Measurements from ENCODE around the gene TXLNG. TPM values are rescaled to one million over a fixed set of nuclear protein-coding genes. Genes with fewer than 3 reads are reported as not detected.

Gene TXLNG
- total and polyA plus RNA-seq, 2 of the 13 experiments (the other 11 are each of a cell fraction or from before 2014, with no cell fraction given): 13.1 to 15.5 TPM

- Histone ChIP-seq H3K27me3 (ENCODE audit: control insufficient read depth in 1 of 2, insufficient read depth in 2 of 2, low read length in 2 of 2) (no peaks in the 10 kb centered on the region; a peak in 1 of 5 replicates), H2AFZ (ENCODE audit: low read length) (no peak overlapping the region)
Observed at GRCh38 chrX:16873106-16873505, 86.8 kb downstream of the TXLNG start.

More at GRCh38 chrX:16873106-16873505, 86.8 kb downstream of the TXLNG start:
- intact Hi-C loops (cut with micrococcal nuclease; ENCODE audit: unreplicated experiment) (loop anchor here (5.0 kb wide), 1 partner anchor 46 kb away; no protein-coding TSS in a partner anchor), in situ Hi-C loops (cut with HindIII; ENCODE audit: extremely low pct_ligation_motif_present, low pct_unique_long_range_greater_than_20kb) (no loop called here)
- CTCF ChIA-PET (ENCODE audit: low intra/inter-chr PET ratio, low total read pairs): no interaction called here
- DNase-seq (ENCODE audit: low spot score) (no peak), FAIRE-seq (no peak), ATAC-seq (no peak)
- TF ChIP-seq TCF12 (IDR thresholded peaks at IDR 0.05) (no peak), TCF12 (CRISPR knock-in tag; IDR thresholded peaks at IDR 0.05) (no peak), NFIB (CRISPR knock-in tag; IDR thresholded peaks at IDR 0.05; ENCODE audit: borderline replicate concordance) (no peak), NR2C2 (CRISPR knock-in tag; IDR thresholded peaks at IDR 0.05; ENCODE audit: borderline replicate concordance) (no peak), ZNF205 (CRISPR knock-in tag; IDR thresholded peaks at IDR 0.05) (no peak), PRDM10 (CRISPR knock-in tag; IDR thresholded peaks at IDR 0.05; ENCODE audit: low read depth) (no peak), MIER3 (CRISPR knock-in tag; IDR thresholded peaks at IDR 0.05; ENCODE audit: borderline replicate concordance) (no peak), SP5 (CRISPR knock-in tag; IDR thresholded peaks at IDR 0.05; ENCODE audit: borderline replicate concordance, low read depth) (no peak), FOXO1 (CRISPR knock-in tag; IDR thresholded peaks at IDR 0.05) (no peak)
- POLR2A ChIA-PET: no interaction called here
- 92% methylated on average over 8 of the region's 8 CpGs for WGBS (ENCODE audit: low lambda C conversion rate)
- Histone ChIP-seq H3K79me2 (ENCODE audit: insufficient read depth, low read length) (peaks cover 13% of the 10 kb centered on the region), H3K4me3 (replicated peaks in 1 of 3; ENCODE audit: insufficient read depth in 1 of 3, low read depth in 2 of 3, low read length in 3 of 3) (no peak overlapping the region), H3K4me2 (ENCODE audit: low read depth, low read length) (no peak overlapping the region), H3K4me1 (ENCODE audit: insufficient read depth, low read length) (peaks cover 15% of the 10 kb centered on the region; the same call in 1 of the 2 replicates), H3K9me3 (ENCODE audit: low read length) (no peaks in the 10 kb centered on the region), H3K9ac (ENCODE audit: insufficient read depth, low read depth, low read length) (no peak overlapping the region), H3K27ac (ENCODE audit: extremely low read length, insufficient read depth, low read length) (no peak overlapping the region), H4K20me1 (ENCODE audit: insufficient read depth, low read length) (peaks cover 5% of the 10 kb centered on the region; the same call in 1 of the 2 replicates), H3K36me3 (replicated peaks in 1 of 2; ENCODE audit: control insufficient read depth in 1 of 2, insufficient read depth in 2 of 2, low read length in 2 of 2) (no peaks in the 10 kb centered on the region)
- BruUV-seq (replicated peaks): no TSS peak
